PC-3 (cell line): ENCODE data around the gene NTRK2.

Experiments
- EZH2 ChIP-seq: fragments of 300-600 bp; sonication (generic); IDR thresholded peaks from one replicate; pipeline ENCODE4 v1.6.1; 2017; ENCODE audit warnings: antibody characterized with exemption, mild to moderate bottlenecking, low read length; ENCODE audit not compliant: unreplicated experiment
- TF ChIP-seq, protein P1 (sequence below): fragments of 300-600 bp; sonication (generic); conservative IDR thresholded peaks from 2 replicates; pipeline ENCODE4 v1.5.1; 2017; ENCODE audit warnings: antibody characterized with exemption, low read depth, mild to moderate bottlenecking, low read length

DNA sequence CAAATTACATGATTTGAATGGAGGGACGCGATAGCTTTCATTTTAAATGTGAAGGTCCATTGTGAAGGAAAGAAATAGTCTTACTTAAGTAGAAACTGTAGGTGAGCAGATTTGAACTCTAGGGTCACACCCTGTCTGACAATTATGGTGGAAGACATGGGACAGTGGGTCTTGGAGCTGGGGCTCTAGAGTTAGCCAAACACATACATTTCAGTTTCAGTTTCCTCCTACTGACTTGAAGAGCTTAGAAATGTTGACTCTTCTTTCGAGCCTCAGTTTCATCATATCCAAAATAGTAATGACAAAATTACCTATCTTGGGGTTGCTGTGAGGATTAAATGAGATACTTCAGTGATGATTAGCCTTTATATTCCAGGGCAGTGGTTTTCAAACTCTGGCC lies 314.2 kb downstream of the NTRK2 start:
- TF ChIP-seq, protein P1, sequence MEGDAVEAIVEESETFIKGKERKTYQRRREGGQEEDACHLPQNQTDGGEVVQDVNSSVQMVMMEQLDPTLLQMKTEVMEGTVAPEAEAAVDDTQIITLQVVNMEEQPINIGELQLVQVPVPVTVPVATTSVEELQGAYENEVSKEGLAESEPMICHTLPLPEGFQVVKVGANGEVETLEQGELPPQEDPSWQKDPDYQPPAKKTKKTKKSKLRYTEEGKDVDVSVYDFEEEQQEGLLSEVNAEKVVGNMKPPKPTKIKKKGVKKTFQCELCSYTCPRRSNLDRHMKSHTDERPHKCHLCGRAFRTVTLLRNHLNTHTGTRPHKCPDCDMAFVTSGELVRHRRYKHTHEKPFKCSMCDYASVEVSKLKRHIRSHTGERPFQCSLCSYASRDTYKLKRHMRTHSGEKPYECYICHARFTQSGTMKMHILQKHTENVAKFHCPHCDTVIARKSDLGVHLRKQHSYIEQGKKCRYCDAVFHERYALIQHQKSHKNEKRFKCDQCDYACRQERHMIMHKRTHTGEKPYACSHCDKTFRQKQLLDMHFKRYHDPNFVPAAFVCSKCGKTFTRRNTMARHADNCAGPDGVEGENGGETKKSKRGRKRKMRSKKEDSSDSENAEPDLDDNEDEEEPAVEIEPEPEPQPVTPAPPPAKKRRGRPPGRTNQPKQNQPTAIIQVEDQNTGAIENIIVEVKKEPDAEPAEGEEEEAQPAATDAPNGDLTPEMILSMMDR, result no peak
- no peak for TF ChIP-seq EZH2
